ENCODE results near the gene OR1J4.
"Not testable (repeated sequence)": the region's sequence is repeated elsewhere in the genome, so short reads cannot be mapped to it uniquely, and the experiment has no call there.

Gene OR1J4

DNA sequence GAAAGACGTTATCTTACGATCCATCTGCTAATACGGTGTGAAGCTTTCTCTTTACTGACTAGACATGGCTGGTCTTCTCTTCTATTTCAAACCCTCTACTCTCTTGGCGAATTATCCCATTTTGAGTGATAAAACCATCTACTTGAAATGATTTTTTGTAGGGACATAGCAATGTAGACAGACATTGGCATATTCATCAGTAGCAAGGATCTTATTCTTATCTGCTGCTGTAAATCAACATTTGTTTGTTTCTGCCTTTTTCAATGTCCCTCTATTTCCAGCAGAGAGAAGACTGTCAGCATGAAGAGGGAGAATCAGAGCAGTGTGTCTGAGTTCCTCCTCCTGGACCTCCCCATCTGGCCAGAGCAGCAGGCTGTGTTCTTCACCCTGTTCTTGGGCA is at the start of gene OR1J4:
TSS of gene OR1J4 (plus strand) at position 301 of the 400 bp plus-strand sequence. CDS start at position 301, 0 bp downstream.
- DNase-seq (ENCODE audit: low spot score), result no peak

- no peak for DNase-seq (ENCODE audit: low spot score)
Observed at GRCh38 chr9:122474561-122474960, 44.4 kb upstream of the OR1J4 start.

DNA sequence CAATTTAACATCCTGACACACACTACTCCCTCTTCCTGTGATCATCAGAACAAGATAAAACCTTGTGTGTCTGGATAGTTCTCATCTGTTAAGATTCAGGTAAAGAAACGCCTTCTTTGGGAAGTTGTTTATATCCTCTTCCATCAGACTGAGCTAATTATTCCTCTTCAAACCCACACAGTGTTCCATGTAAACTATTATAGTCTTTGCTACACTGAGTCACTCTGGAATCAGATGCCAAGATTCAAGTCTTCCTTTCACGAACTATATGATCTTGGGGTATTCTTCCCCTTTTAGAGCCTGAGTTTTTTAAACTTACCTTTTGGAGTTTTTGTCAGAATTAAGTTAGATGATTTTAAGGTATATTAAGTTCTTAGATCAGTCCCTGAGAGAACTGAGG is 43.2 kb upstream of the OR1J4 start:
- peak; percentile 14 for DNase-seq (ENCODE audit: low spot score)

DNA sequence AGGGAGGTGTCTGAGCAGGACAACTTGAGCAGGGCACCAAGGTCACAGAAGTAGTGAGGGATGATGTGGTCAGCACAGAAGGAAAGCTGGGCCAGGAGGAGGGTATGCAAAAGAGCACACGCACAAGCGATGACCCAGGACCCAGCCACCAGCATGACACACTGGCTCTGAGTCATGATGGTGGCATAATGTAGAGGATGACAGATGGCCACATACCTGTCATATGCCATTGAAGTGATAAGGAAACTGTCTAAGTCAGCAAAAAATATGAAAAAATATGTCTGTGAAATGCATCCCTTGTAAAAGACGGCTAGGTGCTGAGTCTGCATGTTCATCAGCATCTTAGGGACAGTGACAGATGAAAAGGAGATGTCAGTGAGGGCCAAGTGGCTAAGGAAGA is 41.6 kb upstream of the OR1J4 start:
- no peak for DNase-seq (ENCODE audit: low spot score)

DNA sequence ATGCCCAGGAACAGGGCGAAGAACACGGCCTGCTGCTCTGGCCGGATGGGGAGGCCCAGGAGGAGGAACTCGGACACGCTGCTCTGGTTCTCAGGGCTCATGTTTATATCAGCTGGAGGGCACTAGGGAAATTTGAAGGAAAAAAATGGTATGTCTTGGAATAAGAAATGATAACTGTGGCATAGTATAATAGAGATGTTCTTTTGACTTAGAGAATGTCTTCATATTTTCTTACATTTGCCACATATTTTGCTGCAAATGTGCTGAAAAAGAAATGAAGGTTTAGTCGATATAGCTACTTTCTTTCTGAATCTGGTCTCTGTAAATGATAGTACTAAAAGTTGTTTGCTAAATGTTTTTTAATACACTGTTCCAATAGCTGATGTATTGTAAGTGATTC is 41.1 kb upstream of the OR1J4 start, which contains the start of gene OR1J1:
TSS of gene OR1J1 (minus strand) at position 101 of the 400 bp plus-strand sequence. CDS start at position 101, 0 bp downstream.
- DNase-seq (ENCODE audit: low spot score), result no peak

DNA sequence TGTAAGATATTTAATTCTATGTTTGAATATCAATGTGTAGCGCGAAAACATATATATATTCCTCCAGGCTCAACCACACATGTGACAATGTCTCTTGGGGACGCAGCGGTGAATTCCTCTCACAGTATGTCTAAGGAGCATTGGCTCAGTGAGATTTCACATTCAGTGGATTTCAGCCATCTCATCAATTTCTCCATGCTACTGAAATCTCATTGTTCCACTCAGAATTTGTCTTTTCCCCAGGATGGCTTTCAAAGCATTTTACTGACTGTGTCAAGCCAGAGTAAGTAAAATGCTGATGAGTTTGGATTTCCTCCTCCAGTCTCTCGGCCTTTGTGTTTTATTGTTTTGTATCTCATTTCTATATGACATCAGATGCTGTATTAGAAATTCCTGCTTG is 39.9 kb upstream of the OR1J4 start:
- no peak for DNase-seq (ENCODE audit: low spot score)

GRCh38 chr9:122498883-122499288 is 20.1 kb upstream of the OR1J4 start:
- DNase-seq (ENCODE audit: low spot score), result peak; percentile 71

DNA sequence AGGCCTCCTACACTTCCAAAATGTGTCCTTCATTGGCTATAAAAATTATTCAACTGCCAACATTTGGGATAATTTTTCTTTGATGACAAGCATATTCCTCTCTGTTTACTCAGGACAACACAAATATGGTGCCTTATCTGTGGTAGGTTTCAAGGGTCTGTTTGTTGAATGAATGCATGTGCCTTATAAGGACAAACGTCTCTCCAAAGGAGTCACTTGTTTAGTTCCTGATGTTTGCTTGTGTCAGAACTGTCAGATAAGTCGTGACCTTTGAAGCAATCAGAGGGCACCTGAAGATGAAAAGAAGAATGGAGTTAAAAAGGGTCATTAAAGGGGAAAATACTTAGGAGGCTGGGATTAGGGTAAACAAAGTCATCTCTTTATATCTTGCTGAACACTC is 12.0 kb upstream of the OR1J4 start:
- DNase-seq (ENCODE audit: low spot score), result no peak

DNA sequence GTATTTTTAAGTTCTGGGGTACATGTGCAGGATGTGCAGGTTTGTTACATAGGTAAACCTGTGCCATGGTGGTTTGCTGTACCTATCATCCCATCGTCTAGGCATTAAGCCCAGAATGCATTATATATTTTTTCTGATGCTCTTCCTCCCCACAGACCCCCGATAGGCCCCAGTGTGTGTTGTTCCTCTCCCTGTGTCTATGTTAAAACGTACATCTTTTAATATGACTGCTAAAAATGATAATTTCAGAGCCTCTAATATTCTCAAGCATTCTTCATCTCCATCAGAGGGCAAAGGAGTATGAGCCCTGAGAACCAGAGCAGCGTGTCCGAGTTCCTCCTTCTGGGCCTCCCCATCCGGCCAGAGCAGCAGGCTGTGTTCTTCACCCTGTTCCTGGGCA is 8.4 kb upstream of the OR1J4 start, which contains the start of gene OR1J2:
TSS of gene OR1J2 (plus strand) at position 301 of the 400 bp plus-strand sequence. CDS start at position 301, 0 bp downstream.
- no peak for DNase-seq (ENCODE audit: low spot score)

DNA sequence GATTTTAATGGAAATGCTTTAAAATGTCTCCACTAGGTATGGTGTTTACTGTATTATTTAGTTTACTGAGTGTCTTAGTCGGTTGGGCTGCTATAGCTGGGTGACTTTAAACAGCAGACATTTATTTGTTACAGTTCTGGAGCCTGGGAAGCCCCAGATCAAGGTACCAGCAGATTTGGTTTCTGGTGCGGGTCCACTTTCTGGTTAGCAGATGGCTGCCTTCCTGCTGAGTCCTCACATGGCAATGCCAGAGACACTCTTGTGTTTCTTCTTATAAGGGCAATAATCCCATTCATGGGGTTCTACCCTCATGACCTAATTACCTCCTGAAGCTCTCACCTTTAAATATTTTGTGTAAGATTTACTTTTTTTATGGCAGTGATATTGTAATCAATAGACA is 715 bp upstream of the OR1J4 start:
- DNase-seq (ENCODE audit: low spot score), result no peak

DNA sequence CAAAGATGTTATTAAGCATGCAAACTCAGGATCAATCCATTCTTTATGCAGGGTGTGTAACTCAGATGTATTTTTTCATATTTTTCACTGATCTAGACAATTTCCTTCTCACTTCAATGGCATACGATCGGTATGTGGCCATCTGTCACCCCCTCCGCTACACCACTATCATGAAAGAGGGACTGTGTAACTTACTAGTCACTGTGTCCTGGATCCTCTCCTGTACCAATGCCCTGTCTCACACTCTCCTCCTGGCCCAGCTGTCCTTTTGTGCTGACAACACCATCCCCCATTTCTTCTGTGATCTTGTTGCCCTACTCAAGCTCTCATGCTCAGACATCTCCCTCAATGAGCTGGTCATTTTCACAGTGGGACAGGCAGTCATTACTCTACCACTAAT is 435 bp downstream of the OR1J4 start:
- no peak for DNase-seq (ENCODE audit: low spot score)

- no peak for DNase-seq (ENCODE audit: low spot score)
Observed at GRCh38 chr9:122526602-122527001, 7.7 kb downstream of the OR1J4 start.

DNA sequence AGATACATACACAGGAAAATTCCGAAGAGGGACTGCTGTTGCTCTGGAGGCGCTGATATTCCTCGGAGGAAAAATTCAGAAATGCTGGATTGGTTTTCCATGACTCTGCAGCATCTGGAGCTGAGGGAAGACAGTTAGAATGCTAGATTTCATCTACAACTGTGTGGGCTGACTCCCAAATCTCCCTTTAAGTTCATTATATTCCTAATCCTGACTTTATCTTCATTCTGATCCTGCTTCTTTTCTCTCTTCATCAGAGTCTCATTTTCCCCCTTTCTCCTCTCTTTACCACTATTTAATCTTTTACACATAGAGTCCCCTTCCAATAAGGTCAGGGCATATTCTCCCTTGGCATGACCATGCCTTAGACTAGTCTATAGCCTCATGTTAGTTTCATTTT is 8.3 kb downstream of the OR1J4 start, which contains the start of gene OR1N1:
TSS of gene OR1N1 (minus strand) at position 101 of the 400 bp plus-strand sequence. CDS start at position 101, 0 bp downstream.
- no peak for DNase-seq (ENCODE audit: low spot score)

DNA sequence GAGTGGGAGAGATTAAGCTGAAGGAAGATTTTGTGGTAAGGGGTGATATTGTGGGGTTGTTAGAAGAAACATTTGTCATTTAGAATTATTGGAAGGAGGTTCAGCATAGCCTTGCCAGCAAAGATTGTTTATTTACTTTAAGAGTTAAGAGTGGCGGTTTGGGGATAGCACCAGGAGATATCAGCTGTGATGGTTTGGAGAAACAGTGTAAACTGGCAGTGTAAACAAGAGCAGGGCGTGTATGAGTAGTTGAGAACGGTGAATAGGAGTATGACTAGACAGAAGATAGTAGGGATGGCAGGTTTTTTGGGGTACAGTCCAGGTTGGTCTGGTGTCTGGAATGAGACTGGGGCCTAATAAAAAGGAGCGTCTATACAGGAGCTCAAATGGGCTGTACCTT is 12.2 kb downstream of the OR1J4 start:
- DNase-seq (ENCODE audit: low spot score), result not testable (repeated sequence)

GRCh38 chr9:122536134-122536533 is 17.2 kb downstream of the OR1J4 start:
- peak; percentile 15 for DNase-seq (ENCODE audit: low spot score)

- DNase-seq (ENCODE audit: low spot score), result not testable (repeated sequence)
Observed at GRCh38 chr9:122537066-122537465, 18.1 kb downstream of the OR1J4 start.

DNA sequence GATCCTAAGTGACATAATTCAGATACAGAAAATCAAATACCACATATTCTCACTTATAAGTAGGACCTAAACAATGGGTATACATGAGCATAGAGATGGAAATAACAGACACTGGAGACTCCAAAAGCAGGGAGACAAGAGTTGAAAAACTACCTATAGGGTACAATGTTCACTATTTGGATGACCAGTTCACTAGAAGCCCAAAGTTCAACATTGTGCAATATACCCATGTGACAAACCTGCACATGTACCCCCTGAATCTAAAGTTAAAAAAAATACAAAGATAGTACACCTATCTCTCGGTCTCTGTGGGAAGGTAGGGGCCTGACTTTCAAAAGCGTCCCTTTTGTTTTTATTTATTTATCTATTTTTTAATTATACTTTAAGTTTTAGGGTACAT is 19.8 kb downstream of the OR1J4 start:
- no peak for DNase-seq (ENCODE audit: low spot score)

DNA sequence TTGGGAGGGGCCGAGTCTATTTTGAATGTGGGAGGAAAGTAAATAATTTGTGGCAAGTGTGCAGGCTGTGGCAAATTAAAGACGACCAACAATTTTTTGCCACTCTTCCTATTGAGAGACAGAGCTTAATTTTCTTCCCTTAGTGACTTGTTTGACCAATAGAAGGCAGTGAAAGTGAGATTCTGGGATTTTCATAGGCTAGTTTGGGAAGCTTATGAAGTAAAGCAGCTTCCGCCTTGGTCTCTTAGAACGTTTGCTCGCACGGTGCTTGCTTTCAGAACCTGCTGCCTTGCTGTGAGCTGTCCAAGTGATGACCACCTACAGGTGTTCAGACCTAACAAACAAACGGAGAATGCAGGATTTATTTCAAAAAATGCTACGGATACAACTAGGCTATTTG is 27.3 kb downstream of the OR1J4 start:
- no peak for DNase-seq (ENCODE audit: low spot score)

- DNase-seq (ENCODE audit: low spot score), result no peak
Observed at GRCh38 chr9:122551371-122551770, 32.4 kb downstream of the OR1J4 start.

- no peak for DNase-seq (ENCODE audit: low spot score)
Observed at GRCh38 chr9:122552812-122553211, 33.9 kb downstream of the OR1J4 start, which contains the start of gene OR1N2. Gene OR1N2, plus strand, starts transcription at chr9:122553112. Its CDS starts 100 bp downstream, at chr9:122553212.

GRCh38 chr9:122561446-122561845 is 42.5 kb downstream of the OR1J4 start:
- DNase-seq (ENCODE audit: low spot score), result no peak

GRCh38 chr9:122562134-122562760 is 43.3 kb downstream of the OR1J4 start:
- DNase-seq (ENCODE audit: low spot score), result no peak

DNA sequence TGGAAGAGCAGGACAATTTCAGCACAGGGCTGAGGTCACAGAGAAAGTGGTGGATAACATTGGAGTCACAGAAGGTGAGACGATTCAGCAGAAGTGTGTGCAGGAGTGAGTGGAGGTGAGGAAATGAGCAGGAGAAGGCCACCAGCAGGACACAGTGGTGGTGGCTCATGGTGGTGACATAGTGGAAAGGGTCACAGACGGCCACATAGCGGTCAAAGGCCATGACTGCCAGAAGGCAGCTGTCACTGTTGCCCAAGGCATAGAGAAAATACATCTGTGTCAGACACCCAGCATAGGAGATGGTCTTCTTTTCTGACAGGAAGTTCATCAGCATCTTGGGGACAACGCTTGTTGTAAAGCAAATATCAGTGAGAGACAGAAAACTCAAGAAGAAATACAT is 49.0 kb downstream of the OR1J4 start:
- DNase-seq (ENCODE audit: low spot score), result no peak
